IPS DF 6.9 (cell line): ENCODE measurements around the gene CYBC1.

Source experiments
- DNase-seq: peaks from one replicate; pipeline ENCODE4 v3.0.0-alpha.2; 2013; ENCODE audit warnings: low read depth, low spot score
- H3K27ac ChIP-seq: one replicate; pipeline ENCODE4 v1.5.1; 2013; ENCODE audit warnings: low read length, control low read depth
- H3K27me3 ChIP-seq: 2 replicates; pipeline ENCODE4 v1.6.1; 2013; ENCODE audit warnings: mild to moderate bottlenecking, low read length; ENCODE audit not compliant: control insufficient read depth, insufficient read depth
- H3K36me3 ChIP-seq: 2 replicates; pipeline ENCODE4 v1.6.1; 2013; ENCODE audit warnings: low read length; ENCODE audit not compliant: control insufficient read depth, insufficient read depth
- H3K4me1 ChIP-seq: 2 replicates; pipeline ENCODE4 v1.6.1; 2013; ENCODE audit warnings: low read length; ENCODE audit not compliant: control insufficient read depth, insufficient read depth
- H3K4me3 ChIP-seq: 2 replicates; pipeline ENCODE4 v1.5.1; 2013; ENCODE audit warnings: mild to moderate bottlenecking, low read length
- H3K9me3 ChIP-seq: 2 replicates; pipeline ENCODE4 v1.6.1; 2013; ENCODE audit warnings: low read length, inconsistent platforms; ENCODE audit not compliant: control insufficient read depth, insufficient read depth
- WGBS: extraction: QIAGEN DNeasy Blood & Tissue Kit; methylation state at CpG from one replicate; pipeline ENCODE4 v1.1.7; 2013; ENCODE audit warnings: mixed read lengths, missing lambda C conversion rate; ENCODE audit not compliant: insufficient read length, insufficient coverage; 5-methylcytosine and 5-hydroxymethylcytosine counted together

CYBC1 gene

GRCh38 chr17:82477934-82478333 is 27.4 kb upstream of the CYBC1 start:
- DNase-seq: no peak
- no peaks in the 10 kb centered on the region for H3K9me3 ChIP-seq
- H3K4me3 ChIP-seq: no peak overlapping the region
- no peaks in the 10 kb centered on the region for H3K4me1 ChIP-seq
- H3K27ac ChIP-seq: no peak overlapping the region
- no peaks in the 10 kb centered on the region for H3K27me3 ChIP-seq
- peaks cover 13% of the 10 kb centered on the region for H3K36me3 ChIP-seq
- no CpG with 5 or more reads among the region's 8 CpGs for WGBS

GRCh38 chr17:82475458-82475857 is 24.9 kb upstream of the CYBC1 start:
- Histone ChIP-seq H3K36me3 (peaks cover 17% of the 10 kb centered on the region), H3K27ac (no peak overlapping the region), H3K4me1 (no peaks in the 10 kb centered on the region), H3K9me3 (no peaks in the 10 kb centered on the region), H3K27me3 (no peaks in the 10 kb centered on the region), H3K4me3 (no peak overlapping the region)
- no peak for DNase-seq
- WGBS: no CpG with 5 or more reads among the region's 8 CpGs

- no peak overlapping the region for H3K4me3 ChIP-seq
- no peaks in the 10 kb centered on the region for H3K4me1 ChIP-seq
- peaks cover 11% of the 10 kb centered on the region for H3K36me3 ChIP-seq
- no peaks in the 10 kb centered on the region for H3K27me3 ChIP-seq
- no peak overlapping the region for H3K27ac ChIP-seq
- WGBS: no CpG with 5 or more reads among the region's 11 CpGs
- H3K9me3 ChIP-seq: no peaks in the 10 kb centered on the region
- DNase-seq: no peak
Observed at GRCh38 chr17:82474223-82475010, 23.9 kb upstream of the CYBC1 start.

- no peaks in the 10 kb centered on the region for H3K4me1 ChIP-seq
- no peaks in the 10 kb centered on the region for H3K27me3 ChIP-seq
- no CpG with 5 or more reads among the region's 7 CpGs for WGBS
- H3K36me3 ChIP-seq: peaks cover 14% of the 10 kb centered on the region
- DNase-seq: no peak
- H3K9me3 ChIP-seq: no peaks in the 10 kb centered on the region
- no peak overlapping the region for H3K27ac ChIP-seq
- no peak overlapping the region for H3K4me3 ChIP-seq
Observed at GRCh38 chr17:82470065-82470464, 19.5 kb upstream of the CYBC1 start.

GRCh38 chr17:82468692-82469091 is 18.1 kb upstream of the CYBC1 start:
- H3K27ac ChIP-seq: no peak overlapping the region
- H3K36me3 ChIP-seq: peaks cover 20% of the 10 kb centered on the region
- no CpG with 5 or more reads among the region's 7 CpGs for WGBS
- H3K27me3 ChIP-seq: no peaks in the 10 kb centered on the region
- H3K4me3 ChIP-seq: no peak overlapping the region
- no peaks in the 10 kb centered on the region for H3K9me3 ChIP-seq
- no peaks in the 10 kb centered on the region for H3K4me1 ChIP-seq
- no peak for DNase-seq

GRCh38 chr17:82465023-82465603 is 14.6 kb upstream of the CYBC1 start:
- H3K4me3 ChIP-seq: no peak overlapping the region
- H3K27ac ChIP-seq: no peak overlapping the region
- H3K36me3 ChIP-seq: peaks cover 20% of the 10 kb centered on the region; the same call in 1 of the 2 replicates
- no peaks in the 10 kb centered on the region for H3K27me3 ChIP-seq
- WGBS: no CpG with 5 or more reads among the region's 7 CpGs
- H3K9me3 ChIP-seq: no peaks in the 10 kb centered on the region
- DNase-seq: no peak
- H3K4me1 ChIP-seq: no peaks in the 10 kb centered on the region

GRCh38 chr17:82464567-82464929 is 14.0 kb upstream of the CYBC1 start:
- H3K27me3 ChIP-seq: no peaks in the 10 kb centered on the region
- peaks cover 20% of the 10 kb centered on the region; the same call in 1 of the 2 replicates for H3K36me3 ChIP-seq
- H3K27ac ChIP-seq: no peak overlapping the region
- no peaks in the 10 kb centered on the region for H3K9me3 ChIP-seq
- WGBS: no CpG with 5 or more reads among the region's 11 CpGs
- no peak overlapping the region for H3K4me3 ChIP-seq
- H3K4me1 ChIP-seq: no peaks in the 10 kb centered on the region
- no peak for DNase-seq

- H3K27me3 ChIP-seq: no peaks in the 10 kb centered on the region
- H3K9me3 ChIP-seq: no peaks in the 10 kb centered on the region
- no peak for DNase-seq
- peaks cover 20% of the 10 kb centered on the region; the same call in 1 of the 2 replicates for H3K36me3 ChIP-seq
- H3K4me1 ChIP-seq: no peaks in the 10 kb centered on the region
- H3K4me3 ChIP-seq: no peak overlapping the region
- H3K27ac ChIP-seq: no peak overlapping the region
- no CpG with 5 or more reads among the region's 7 CpGs for WGBS
Observed at GRCh38 chr17:82463925-82464566, 13.5 kb upstream of the CYBC1 start.

- no peaks in the 10 kb centered on the region for H3K27me3 ChIP-seq
- H3K9me3 ChIP-seq: no peaks in the 10 kb centered on the region
- H3K4me3 ChIP-seq: no peak overlapping the region
- no peak for DNase-seq
- WGBS: no CpG with 5 or more reads among the region's 6 CpGs
- no peaks in the 10 kb centered on the region for H3K4me1 ChIP-seq
- no peak overlapping the region for H3K27ac ChIP-seq
- peaks cover 18% of the 10 kb centered on the region; the same call in 1 of the 2 replicates for H3K36me3 ChIP-seq
Observed at GRCh38 chr17:82463391-82463790, 12.8 kb upstream of the CYBC1 start.

GRCh38 chr17:82461827-82462524 is 11.4 kb upstream of the CYBC1 start:
- Histone ChIP-seq H3K4me1 (0 out of 2 replicates have a peak, but pooled peaks cover 1% of the 10 kb centered on the region), H3K27me3 (no peaks in the 10 kb centered on the region), H3K27ac (no peak overlapping the region), H3K9me3 (no peaks in the 10 kb centered on the region), H3K4me3 (no peak overlapping the region), H3K36me3 (peaks cover 18% of the 10 kb centered on the region; the same call in 1 of the 2 replicates)
- no peak for DNase-seq
- WGBS: no CpG with 5 or more reads among the region's 10 CpGs
